Mammary epithelial cell (primary cell): ENCODE results near the gene KCNRG.

Experiments used
- CTCF ChIP-seq, 2 donors: IDR thresholded peaks in 1 of 2; conservative IDR thresholded peaks in 1 of 2; 2 replicates each; pipeline ENCODE4 v1.5.1; 2011 to 2012; ENCODE audit warnings: inconsistent platforms in 2 of 2, low read length in 2 of 2, mild to moderate bottlenecking in 2 of 2, control low read depth in 1 of 2, low read depth in 1 of 2; ENCODE audit not compliant: insufficient read depth in 1 of 2; ENCODE audit errors: extremely low read depth in 1 of 2
- EZH2 ChIP-seq: IDR thresholded peaks from 2 replicates; pipeline ENCODE4 v1.6.1; 2012; ENCODE audit warnings: low read length, inconsistent platforms, borderline replicate concordance

- TF ChIP-seq CTCF (conservative IDR thresholded peaks at IDR 0.05 in 1 of 2, IDR thresholded peaks at IDR 0.05 in 1 of 2; ENCODE audit: extremely low read depth in 1 of 2, insufficient read depth in 1 of 2, low read depth in 1 of 2, low read length in 2 of 2), result no peak
- no peak for TF ChIP-seq EZH2
Observed at GRCh38 chr13:50016444-50016843, 1.2 kb downstream of the KCNRG start.
